Measurements from ENCODE around the gene CTNNBL1.

- TF ChIP-seq POLR2A (IDR thresholded peaks at IDR 0.05; ENCODE audit: low read length) (no peak), GATA1 (IDR thresholded peaks at IDR 0.05; ENCODE audit: low read depth, low read length) (no peak)
Measured at GRCh38 chr20:37886851-37887297, 193.0 kb downstream of the CTNNBL1 start.

All from erythroblast (primary cell).